ENCODE results near the gene ULBP1.

GRCh38 chr6:149931501-149931900 is 32.2 kb upstream of the ULBP1 start:
- no peak for TF ChIP-seq CTCF (IDR thresholded peaks at IDR 0.05)
- no peak for TF ChIP-seq POLR2A (IDR thresholded peaks at IDR 0.05)
